NB4 (cell line): Measurements from ENCODE around the gene MAJIN.

Experiments
- DNase-seq: peaks from one replicate; pipeline ENCODE4 v3.0.0; 2010; ENCODE audit warnings: low read depth
- H3K4me3 ChIP-seq: one replicate; pipeline ENCODE4 v1.5.1; 2011; ENCODE audit warnings: mild to moderate bottlenecking, low read depth, low read length, moderate library complexity
- MYC ChIP-seq: IDR thresholded peaks from 2 replicates; pipeline ENCODE4 v1.6.1; 2011; ENCODE audit warnings: low read depth, low read length
- POLR2A ChIP-seq: IDR thresholded peaks from 2 replicates; pipeline ENCODE4 v1.6.1; 2011; ENCODE audit warnings: mild to moderate bottlenecking; ENCODE audit not compliant: insufficient read length; ENCODE audit errors: extremely low read depth
- TF ChIP-seq, protein P1 (sequence below): IDR thresholded peaks from one replicate; pipeline ENCODE4 v1.5.1; 2012; ENCODE audit warnings: low read depth, low read length
- TF ChIP-seq, protein P2 (sequence below): IDR thresholded peaks from 2 replicates; pipeline ENCODE4 v1.6.1; 2011; ENCODE audit warnings: low read depth, low read length

MAJIN gene

DNA sequence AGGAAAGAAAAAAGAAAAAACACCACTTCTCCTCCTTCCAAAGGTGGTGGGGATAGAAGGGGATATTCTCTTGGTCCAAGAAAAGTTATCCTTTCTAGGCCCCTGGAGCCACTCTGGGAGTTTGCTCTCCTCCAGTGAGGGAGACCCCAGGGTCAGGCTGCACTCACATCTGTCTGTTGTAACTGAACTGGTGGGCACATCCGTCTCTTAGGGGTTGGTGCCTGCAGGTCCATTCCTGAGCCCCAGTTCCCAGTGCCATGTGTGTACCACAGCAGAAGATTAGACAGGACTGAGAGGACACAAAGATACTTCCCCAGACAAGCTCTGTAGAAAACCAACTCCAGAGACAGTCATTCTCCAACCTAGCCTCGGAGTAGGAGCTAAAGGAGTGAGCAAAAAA lies 51.8 kb downstream of the MAJIN start:
- TF ChIP-seq, protein P1, sequence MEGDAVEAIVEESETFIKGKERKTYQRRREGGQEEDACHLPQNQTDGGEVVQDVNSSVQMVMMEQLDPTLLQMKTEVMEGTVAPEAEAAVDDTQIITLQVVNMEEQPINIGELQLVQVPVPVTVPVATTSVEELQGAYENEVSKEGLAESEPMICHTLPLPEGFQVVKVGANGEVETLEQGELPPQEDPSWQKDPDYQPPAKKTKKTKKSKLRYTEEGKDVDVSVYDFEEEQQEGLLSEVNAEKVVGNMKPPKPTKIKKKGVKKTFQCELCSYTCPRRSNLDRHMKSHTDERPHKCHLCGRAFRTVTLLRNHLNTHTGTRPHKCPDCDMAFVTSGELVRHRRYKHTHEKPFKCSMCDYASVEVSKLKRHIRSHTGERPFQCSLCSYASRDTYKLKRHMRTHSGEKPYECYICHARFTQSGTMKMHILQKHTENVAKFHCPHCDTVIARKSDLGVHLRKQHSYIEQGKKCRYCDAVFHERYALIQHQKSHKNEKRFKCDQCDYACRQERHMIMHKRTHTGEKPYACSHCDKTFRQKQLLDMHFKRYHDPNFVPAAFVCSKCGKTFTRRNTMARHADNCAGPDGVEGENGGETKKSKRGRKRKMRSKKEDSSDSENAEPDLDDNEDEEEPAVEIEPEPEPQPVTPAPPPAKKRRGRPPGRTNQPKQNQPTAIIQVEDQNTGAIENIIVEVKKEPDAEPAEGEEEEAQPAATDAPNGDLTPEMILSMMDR: no peak
- TF ChIP-seq POLR2A: no peak
- TF ChIP-seq, protein P2, sequence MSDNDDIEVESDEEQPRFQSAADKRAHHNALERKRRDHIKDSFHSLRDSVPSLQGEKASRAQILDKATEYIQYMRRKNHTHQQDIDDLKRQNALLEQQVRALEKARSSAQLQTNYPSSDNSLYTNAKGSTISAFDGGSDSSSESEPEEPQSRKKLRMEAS: no peak
- no peak for TF ChIP-seq MYC
- no peak overlapping the region for H3K4me3 ChIP-seq
- DNase-seq: no peak

DNA sequence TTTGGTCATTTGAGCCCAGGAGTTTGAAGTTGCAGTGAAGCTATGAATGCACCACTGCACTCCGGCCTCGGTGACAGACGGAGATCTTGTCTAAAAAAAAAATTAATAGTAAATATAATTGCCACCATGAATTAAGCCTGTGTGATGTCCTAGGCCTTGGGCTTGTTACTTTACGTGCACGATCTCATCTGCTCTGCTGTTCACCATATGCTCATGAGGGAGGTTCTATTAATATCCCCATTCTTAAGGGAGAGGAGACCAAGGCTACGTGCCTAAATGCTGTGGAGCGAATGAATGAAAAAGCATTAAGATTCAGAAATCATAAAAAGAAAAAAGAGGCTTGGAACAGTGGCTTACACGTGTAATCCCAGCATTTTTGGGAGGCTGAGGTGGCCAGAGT lies 52.3 kb downstream of the MAJIN start:
- no peak overlapping the region for H3K4me3 ChIP-seq
- DNase-seq: no peak
- TF ChIP-seq POLR2A (no peak), MYC (no peak)
- TF ChIP-seq, protein P2: no peak
- TF ChIP-seq, protein P1: no peak

DNA sequence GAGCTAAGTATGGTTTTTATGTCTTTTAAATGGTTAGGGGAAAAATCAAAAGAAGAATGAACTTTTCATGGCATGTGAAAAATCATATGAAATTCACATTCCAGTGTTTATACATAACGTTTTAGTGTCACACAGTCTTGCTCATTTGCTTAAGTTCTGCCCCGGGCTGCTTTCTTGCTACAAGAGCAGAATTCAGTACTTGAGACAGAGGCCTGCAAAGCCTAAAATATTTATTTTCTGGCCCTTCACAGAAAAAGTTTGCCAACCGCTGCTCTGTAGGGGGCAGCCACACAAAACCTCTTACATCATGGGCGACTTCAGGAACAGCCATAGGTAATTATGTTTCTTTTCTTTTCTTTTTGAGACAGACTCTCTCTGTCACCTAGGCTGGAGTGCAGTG lies 53.9 kb downstream of the MAJIN start:
- peak overlapping the region; percentile 67 for H3K4me3 ChIP-seq
- peak; percentile 70 for DNase-seq
- TF ChIP-seq POLR2A (no peak), MYC (no peak)
- TF ChIP-seq, protein P1: no peak
- TF ChIP-seq, protein P2: no peak

DNA sequence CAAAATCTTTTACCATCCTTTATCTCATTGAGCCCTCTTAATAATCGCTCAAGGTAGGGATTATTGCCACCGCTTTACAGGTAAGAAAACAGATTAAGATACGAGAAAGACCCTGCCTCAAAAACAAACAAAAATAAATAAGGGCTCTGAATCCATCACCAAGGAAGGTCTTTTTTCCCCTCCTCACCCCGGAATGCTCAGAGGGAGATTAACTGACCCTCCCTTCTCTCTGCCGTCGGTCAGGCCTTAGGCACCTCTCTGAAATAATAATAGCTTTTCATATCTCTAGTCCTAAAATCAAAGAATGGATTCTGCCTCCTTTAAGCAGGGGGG lies 54.3 kb downstream of the MAJIN start:
- peak overlapping the region; percentile 67 for H3K4me3 ChIP-seq
- no peak for DNase-seq

DNA sequence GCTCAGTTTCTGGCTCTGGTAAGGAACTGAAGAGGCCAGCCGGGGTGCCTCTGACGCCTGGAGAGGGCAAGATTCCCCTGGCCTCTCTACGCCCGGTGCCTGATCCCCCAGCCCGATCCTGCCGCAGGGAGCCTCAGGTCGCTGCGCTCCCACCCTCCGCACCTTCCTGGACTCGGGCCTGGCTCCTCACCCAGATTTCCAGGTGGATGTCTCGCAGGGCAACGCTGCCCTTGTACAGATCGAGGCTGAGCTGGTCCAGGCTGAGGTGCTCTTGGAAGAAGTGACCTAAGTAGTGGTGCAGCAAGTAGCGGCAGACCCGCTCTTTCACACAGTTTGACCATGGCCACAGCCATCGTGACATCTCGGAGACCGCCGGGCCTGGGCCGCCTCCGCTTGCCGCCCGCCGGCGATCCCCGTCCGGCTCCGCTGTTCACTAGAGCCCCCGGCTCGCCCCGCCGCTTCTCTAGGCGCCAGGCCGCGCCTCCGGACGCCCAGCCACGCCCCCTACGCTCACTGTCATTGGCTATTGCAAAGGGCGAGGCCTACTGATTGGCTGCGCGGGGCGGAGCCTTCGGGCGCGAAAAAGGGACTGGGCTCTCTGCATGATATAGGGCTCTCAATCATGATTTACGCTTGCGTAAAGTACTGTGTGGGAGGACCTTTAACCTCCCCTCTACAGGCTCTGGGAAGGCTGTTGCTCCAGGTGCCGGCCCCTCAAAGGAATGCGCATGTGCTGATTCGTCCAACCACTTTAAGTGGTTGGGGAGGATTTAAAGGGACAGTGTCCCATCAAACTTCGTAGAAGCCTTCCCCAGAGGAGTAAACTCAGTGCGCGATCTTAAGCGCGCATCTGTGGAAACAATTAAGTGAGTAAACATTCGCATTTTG lies 54.9 kb downstream of the MAJIN start, which contains the start of gene ATG2A:
Gene ATG2A, minus strand, starts transcription at position 435 of the 888 bp plus-strand sequence. Its CDS starts 74 bp downstream, at position 361.
- TF ChIP-seq MYC: peak; percentile 18; the same call in 1 of the 2 replicates
- TF ChIP-seq, protein P1: no peak
- TF ChIP-seq, protein P2: peak; percentile 79
- TF ChIP-seq POLR2A: peak; percentile 76
- peak within 1 kb of the TSS; percentile 97 for H3K4me3 ChIP-seq
- DNase-seq: peak; percentile 100

More for the DNA sequence above, 54.3 kb downstream of the MAJIN start:
- TF ChIP-seq, protein P1: no peak
- TF ChIP-seq MYC: no peak
- TF ChIP-seq, protein P2: no peak
- TF ChIP-seq POLR2A: no peak
